GM18517 (cell line): ENCODE results near the gene ENTPD8.

Experiments used
- ATAC-seq: cut with Tn5 transposase; IDR thresholded peaks from one replicate; pipeline ENCODE4 v1.9.1; 2021; ENCODE audit warnings: mild to moderate bottlenecking, moderate library complexity; ENCODE audit not compliant: unreplicated experiment

The ENTPD8 gene, protein sequence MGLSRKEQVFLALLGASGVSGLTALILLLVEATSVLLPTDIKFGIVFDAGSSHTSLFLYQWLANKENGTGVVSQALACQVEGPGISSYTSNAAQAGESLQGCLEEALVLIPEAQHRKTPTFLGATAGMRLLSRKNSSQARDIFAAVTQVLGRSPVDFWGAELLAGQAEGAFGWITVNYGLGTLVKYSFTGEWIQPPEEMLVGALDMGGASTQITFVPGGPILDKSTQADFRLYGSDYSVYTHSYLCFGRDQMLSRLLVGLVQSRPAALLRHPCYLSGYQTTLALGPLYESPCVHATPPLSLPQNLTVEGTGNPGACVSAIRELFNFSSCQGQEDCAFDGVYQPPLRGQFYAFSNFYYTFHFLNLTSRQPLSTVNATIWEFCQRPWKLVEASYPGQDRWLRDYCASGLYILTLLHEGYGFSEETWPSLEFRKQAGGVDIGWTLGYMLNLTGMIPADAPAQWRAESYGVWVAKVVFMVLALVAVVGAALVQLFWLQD

DNA sequence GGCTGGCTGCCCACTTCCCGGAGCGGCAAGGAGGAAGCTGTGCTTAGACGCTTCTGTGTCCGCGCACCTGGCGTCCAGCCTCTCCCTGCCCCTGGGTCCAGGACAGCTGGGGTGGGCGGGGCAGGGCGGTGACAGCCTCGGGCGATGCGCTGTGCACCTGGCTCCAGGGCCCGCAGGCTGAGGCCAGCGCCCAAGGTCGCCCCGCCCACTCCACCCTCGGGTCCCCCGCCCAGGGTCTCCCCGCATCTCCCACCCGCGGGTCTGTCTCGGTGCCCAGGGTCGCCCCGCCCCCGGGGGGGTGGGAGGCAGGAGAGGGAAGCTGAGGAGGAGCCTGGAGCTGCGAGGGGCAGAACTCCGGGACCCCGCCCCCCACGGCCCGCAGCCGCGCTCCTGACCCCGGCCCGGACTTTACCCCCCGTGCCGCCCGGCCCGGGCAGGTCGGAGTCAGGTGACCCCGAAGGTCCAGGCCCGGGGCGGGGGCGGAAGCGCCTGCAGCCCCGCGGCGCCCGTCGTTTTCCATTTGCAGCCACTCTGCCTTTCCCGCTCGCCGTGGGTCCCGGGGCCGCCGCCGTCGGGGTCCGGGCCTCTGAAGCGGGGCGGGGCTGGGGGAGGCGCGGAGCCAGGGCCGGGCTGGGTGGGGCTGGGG lies at the start of gene ENTPD8:
TSS of gene ENTPD8 (minus strand) at position 69 of the 646 bp plus-strand sequence. CDS start 3,072 bp downstream, outside the sequence.
- no peak for ATAC-seq

DNA sequence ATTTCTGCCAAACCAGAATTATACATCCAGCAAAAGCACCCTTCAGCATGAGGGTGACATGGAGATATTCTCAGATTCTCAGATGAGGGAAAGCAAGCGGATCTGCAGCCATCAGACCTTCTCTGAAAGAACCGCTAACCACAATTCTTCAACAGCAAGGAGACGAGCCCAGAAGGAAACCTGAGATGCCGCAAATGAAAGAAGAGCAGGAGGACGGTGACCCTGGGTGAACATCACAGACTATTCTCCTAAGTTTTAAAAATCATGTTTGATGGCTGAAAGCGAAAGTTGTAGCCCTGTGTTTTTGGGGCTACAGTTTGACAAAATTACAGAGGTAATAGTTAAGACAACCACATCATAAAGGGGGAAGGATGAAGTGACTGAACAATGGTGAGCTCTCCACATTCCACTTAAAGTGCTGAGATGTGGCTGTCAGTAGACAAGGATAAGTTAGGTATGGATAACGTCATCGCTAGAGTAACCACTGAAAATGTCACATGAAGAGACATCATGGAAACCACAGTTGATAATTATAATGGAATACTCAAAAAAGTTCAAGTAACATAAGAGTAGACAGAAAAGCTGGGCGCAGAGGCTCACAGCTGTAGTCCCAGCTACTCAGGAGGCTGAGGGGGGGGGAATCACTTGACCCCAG lies 49.5 kb upstream of the ENTPD8 start:
- ATAC-seq: no peak

DNA sequence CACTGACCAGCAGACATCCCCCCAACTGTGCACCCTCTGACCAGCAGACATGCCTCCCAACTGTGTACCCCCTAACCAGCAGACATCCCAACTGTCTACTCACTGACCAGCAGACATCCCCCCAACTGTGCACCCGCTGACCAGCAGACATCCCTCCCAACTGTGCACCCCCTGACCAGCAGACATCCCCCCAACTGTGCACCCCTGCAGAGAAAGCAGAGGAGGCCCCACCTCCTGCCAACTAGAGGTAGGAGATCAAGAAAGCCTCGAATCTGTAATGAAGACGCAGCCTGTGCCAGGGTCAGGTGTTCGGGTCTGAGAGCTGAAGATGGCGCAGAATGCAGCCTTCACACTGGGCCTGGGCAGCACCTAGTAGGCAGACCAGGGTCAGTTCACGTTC lies 47.7 kb upstream of the ENTPD8 start:
- no peak for ATAC-seq

DNA sequence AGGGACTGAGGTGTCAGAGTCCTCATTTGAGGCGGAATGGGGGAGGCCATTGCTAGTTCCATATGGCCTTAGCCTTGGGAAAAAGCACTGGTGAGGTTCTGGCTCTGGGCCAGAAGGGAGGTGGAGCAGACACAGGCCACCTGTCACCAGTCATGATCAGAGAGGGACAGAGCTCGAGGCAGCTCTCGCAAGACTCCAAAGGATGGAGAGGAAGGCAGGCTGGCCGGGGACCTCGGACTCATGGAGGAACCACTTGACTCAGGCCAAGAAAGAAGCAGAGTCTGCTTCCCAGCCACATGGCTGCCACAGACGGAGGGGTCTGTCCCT lies 47.1 kb upstream of the ENTPD8 start:
- ATAC-seq: no peak

DNA sequence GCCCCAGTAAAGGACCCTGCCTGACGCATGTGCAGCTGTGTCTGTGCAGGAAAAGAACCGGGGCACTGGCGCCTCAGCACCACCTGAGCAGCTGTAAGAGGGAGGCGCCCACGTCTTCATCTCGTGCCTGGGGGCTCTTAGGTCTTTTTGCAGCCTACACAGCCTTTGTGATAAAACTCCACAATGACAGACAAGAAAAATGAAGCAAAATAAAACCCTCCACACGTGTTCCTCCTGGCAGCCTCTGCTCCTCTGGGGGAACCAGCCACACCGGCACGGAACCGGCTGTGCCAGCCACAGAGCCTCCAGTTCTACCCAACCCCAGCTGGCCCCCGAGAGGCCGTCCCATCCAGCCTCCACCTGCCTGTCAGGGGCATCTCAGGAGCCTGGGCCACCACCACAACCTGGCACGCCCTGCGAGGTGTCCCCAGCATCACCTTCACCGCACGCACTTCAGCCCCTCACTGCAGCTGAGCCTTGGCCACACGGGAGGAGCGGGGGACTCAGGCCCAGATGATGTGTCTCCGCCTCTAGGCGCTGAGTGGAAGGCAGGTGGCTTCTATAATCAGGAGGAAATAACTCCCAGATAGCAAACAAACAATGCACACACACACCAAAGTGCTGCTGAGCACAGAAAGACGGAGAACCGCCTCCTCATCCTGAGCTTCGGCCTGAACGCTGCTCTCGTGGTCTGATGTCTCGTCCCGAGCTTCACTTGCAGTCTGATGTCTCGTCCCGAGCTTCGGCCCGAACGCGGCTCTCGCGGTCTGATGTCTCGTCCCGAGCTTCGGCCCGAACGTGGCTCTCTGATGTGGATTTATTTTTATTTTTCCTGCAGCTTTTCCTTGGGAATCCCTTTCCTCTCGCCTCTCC lies 46.5 kb upstream of the ENTPD8 start:
- no peak for ATAC-seq

DNA sequence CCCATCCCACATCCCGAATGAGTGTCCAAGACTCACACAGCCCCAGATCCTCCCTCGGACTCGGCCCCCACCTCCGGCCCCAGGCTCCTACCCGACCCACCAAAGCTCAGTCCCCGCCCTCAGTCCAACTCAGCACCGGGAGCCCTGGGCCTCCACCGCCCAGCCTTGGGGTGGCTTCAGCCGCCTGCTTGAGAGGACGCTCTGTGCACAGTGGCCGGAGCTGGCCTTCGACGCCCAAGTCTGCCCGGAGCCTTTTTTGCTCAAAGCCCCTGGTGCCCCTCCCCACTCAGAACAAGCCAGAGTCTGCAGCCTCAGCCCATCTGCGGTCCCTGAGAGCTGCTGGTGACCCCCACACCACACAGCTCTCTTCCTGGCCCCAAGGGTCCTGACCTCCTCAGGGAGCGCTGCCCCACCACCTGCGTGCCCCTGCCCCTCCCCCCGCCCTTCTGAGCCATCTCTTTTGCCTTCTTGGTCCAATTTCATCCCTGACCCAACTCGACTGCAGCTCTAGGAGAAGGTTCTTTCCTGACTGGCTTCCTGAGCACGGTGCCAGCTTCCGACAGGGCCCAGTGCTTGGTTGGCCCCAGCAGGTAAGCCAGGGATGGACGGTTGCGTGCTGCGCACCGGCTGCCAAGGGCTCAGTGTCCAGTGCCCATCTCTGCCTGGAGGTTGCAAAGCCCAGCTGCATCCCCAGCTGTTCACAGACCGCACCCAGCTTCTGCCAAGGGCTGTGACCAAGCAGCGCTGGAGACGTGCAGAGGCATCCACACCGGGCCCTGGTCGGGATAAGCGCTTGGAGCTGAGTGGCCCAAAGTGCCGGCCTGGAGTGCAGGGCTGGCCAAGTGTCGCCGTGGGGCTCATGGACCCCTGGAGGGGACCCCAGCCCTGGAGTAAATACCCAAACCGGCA lies 45.6 kb upstream of the ENTPD8 start:
- ATAC-seq: no peak

DNA sequence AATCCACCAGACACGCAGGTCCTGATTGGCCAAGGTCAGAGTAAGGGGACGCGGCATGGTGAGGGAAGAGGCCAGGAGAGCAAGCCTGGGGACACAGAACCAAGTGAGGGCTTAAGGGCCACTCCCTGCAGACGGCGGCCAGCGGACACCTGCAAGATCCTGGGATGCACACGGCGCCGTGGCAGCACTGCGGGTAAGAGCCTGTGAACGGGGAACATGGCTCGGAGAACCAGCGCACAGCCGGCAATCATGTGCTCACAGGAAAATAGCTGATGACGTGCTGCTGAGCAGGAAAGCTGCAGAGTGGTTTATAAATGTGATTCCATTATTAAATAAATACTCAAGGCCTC lies 45.0 kb upstream of the ENTPD8 start:
- no peak for ATAC-seq

DNA sequence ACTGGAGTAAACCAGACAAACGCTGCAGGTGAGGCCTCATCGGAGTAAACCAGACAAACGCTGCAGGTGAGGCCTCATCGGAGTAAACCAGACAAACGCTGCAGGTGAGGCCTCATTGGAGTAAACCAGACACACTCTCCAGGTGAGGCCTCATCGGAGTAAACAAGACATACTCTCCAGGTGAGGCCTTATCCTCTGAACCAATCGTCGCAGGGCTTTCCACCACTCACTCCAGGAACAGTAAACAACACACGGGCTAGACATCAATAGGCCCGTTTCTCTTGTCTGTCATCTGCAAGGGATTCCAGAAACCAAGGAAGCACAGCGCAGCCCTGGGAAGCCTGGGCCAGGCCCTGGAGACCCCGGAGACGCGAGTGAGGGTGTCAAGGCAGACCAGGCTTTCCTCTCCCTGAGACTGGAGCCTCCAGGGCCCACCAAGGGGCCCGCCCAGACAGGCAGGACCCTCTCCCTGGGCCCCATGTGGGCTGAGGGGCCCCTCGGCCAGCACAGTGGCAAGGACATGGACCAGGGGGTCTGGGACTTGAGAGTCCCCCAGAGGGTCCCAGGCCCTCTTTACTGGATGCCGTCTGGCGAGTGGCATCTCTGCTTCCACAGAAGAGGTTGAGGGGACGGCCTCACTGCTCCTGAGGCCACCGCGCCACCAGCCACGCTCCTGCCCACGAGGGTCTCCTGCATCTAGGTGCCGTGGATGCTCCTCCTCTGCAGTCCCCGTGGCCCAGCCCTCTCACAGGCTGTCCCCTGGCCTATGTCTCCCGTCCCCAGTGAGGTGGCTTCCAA lies 44.4 kb upstream of the ENTPD8 start:
- no peak for ATAC-seq

DNA sequence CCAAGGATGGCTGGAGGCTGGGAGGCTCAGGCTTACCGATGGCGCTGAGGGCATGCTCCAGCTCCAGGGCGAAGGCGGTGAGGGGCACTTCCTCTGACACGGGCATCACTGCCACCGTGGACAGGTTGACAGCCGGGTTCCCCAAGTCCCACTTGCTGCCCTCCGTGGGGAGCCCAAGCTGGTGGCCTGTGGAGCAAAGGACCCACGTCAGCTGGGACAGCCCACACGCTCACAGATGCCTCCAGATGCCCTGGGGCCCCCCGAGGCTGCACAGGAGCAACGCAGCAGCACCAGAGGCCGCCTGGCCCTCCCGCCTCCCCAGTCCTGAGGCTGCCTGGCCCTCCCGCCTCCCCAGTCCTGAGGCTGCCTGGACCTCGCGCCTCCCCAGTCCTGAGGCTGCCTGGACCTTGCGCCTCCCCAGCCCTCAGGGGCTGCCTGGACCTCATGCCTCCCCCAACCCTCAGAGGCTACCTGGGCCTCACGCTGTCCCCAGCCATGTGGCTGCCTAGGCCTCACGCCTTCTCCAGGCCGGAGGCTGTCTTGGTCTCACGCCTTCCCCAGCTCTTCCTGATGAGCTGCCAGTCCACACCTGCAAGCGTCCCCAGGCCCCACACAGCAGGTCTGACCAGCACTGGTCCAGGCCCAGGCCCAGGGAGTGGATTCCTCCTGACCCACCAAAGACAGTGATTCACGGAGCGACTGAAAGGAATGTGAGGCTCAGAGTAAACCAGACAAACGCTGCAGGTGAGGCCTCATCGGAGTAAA lies 43.6 kb upstream of the ENTPD8 start:
- ATAC-seq: no peak

DNA sequence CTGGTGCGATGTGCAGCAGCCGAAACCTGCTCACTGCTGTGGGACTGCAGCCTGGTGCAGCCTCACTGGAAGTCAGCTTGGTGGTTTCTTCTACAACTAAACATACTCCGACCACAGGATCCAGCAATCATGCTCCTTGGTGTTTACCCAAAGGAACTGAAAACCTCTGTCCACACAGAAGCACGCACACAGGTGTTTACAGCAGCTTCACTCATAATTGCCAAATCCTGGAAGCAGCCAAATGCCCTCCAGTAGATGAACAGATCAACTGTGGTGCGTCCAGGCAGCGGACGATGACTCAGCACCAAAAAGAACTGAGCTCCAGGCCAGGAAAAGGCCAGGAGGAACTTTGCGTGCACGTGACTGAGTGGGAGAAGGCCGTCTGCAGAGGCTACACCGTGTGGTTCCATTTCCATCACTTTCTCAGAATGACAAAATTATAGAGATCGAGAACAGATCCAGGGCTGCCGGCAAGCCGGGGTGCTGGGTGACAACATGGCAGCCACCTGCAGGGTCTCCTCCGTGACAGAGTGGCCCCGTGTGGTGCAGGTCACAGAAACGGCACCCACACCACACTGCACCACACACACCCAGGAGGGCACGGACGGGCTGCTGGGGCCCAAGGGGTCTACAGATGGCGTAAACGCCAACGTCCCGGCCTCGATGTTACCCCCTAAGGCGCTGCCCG lies 41.1 kb upstream of the ENTPD8 start:
- no peak for ATAC-seq

DNA sequence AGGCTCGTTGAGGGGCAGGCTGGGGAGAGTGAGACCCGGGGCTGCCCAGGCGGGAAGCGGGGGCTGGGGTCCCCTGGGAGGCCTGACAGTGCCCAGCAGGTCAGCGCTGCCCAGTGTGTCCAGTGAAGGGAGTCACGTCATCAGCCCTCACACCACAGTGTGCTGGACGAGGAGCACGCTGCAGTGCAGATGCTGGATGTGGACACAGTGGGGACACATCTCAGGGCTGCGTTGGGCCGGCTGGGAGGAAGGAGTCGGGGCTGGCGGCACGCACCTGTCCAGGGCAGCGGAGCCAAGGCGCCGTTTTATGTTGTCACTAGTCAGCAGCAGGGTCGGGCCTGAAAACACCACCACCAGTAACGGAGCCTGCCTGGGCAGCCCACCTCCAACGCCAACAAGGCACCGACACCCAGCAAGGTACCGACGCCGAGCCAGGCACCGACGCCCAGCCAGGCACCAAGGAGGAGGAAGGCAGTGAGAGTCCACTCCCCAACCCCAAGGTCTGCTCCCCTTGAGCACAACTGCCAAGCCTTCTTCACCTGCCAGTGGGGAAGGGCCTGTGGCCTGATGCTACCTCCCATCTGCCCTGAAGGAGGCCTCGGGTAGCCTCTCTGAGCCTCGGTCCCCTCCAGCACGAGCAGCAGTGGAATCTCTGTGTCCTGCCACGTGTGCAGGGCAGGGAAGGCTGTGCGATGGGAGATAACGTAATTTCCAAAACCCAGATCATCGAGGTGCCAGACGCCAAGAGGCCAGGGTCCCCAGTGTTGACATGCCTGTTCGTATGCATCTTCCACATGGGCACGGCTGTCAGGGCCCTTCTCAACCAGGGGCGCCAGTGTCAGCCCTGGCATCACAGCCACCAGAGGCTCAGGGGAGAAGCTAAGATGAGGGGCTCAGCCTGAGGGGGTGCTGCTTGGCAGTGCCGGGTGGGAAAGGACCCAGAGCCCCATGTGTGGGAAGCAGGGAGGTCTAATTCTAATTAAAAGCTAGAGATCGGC lies 39.8 kb upstream of the ENTPD8 start:
- ATAC-seq: no peak

DNA sequence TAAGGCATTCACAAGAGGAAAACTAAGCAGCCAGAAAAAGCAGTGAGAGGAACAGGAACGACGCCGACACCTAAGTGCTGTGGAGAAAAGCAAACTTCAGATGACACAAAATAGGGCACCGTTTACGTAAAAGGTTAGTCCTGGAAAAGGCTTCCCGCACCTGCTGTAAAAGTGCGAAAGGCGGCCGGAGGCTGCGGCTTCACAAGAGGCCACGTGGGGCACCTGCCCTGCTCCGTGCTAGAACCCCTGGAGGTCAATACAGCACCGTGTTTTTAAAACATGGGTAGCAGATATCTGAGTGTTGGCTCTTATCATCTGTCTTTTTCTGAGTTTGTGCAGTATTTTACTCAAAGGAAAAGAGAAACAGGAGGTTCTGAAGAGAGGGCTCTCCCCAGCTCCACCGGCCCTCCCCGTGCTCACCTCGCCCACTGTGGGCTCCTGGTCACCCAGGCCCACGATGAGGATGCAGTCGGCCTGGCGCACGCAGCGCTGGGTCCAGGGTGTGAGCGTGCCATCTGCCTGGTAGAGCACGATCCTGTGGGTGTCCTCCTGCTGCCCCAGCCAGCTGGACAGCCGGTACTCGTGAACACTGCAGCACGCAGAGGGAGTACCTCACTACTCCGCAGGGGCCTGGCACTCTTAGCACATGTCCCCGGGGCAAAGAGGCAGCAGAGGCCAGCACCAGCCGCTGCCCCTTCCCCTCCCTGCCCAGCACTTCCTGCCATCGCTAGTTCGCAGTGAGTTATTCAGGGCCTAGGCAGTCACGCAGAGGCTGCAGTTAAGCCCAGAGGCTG lies 38.9 kb upstream of the ENTPD8 start:
- no peak for ATAC-seq

DNA sequence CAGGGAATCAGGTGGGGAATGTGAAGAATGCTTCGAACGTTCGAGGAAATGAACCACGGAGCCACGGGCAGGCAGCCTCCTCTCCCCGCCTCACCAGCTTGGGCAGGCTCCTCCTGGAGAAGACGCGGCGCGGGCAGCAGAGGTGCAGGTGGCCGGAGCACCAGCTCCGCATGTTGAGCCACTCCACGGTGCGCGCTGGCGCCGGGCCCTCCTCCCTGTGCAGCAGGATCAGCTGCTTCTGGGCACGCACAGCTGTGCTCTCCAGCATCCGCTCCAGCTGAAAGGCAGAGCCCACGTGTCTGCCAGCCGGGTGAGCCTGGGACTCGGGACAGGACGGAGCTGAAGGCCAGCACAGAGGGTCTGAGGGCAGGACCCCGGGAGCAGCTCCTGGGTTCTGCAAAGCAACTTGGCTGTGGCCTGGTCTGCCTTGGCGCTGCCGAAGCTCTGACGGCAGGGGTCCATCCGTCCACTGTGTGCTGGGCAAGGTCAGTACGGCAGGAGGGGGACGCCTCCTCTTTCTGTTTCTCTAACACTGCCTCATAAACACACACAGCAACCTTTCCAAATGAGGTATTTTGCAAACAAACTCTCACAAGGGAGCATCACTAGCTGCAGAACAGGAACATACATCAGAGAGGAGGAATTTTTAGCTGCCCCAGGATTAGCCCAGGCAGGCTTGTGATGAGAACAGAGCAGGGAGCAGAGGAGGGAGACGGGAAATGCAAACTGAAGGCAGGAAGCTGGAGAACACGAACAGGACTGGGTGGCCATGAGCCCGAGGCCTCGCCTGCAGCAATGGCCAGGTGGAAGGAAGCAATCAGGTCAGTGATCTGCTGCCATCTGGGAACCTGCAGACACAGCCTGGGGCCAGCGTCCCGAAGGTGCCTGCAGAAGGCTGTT lies 38.1 kb upstream of the ENTPD8 start:
- ATAC-seq: no peak

DNA sequence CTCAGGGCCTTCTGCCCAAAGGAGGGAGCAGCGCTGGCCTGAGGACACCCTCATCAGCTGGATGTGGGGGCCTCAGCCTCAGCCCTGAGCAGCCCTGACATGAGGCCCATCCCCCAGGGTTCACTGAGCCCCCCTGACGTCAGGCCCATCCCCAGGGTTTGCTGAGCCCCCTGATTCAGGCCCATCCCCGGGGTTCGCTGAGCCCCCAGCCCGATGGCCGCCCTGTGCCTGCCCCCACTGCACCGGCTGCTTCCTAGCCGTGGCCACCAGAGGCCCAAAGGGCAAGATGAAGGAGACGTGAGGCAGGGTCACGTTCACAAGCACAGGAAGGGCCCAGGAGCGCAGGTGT lies 37.4 kb upstream of the ENTPD8 start:
- ATAC-seq: no peak
